Measurements from ENCODE around the gene CDC27.
"Not testable (repeated sequence)": the region's sequence is repeated elsewhere in the genome, so short reads cannot be mapped to it uniquely, and the experiment has no call there.

CDC27 gene

GRCh38 chr17:47120521-47121095 is 68.5 kb downstream of the CDC27 start:
- no peak for TF ChIP-seq Cebpa-rat (IDR thresholded peaks at IDR 0.05)
- no peak overlapping the region for H3K27ac ChIP-seq

DNA sequence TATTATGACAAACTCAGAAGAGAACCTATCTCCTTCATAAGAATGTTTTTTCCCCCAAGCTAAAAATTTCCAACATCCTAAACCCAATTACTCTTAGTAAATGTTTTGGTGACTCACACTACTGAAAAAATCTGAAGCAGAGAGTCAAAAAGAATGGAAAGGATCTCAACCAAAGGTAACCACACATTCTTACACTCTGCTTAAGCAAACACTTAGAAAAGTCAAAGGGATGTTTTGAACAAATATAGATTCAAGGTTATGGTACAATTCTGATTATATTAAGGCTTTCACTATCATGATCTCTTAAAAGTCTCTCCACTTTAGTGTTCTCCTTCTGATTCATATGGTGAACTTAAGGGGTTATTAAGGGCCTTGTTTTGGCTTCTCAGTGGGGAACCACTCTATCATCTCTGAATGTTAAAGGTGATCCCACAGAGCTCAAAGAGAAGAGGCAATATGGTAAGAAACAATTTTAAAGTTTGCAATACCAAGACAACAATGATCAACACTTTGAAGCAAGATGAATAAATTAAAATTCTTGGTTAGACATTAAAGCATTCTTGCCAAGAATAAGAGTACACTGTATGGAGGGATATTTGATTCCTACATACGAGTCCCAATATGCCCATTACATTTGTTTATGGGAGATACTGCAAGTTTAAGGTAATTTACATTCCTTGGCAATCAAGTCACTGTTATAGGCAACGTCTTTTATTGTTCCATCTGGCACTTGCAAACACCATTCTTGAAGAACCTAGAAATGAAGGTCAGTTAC is 69.2 kb downstream of the CDC27 start:
- H3K4me3 ChIP-seq: no peak overlapping the region
- H3K4me1 ChIP-seq: no peaks in the 10 kb centered on the region; a peak in 1 of 20 replicates
- peaks cover 0 to 7% (median 0%) of the 10 kb centered on the region in 11 experiments; a peak in 1 of 22 replicates for H4K20me1 ChIP-seq
- no peak for TF ChIP-seq Cebpa-rat (IDR thresholded peaks at IDR 0.05)
- H3K27me3 ChIP-seq: no peaks in the 10 kb centered on the region
- no peak overlapping the region for H3K27ac ChIP-seq
- no peak overlapping the region for H3K9ac ChIP-seq
- peaks cover 52 to 94% (median 77%) of the 10 kb centered on the region in 11 experiments for H3K36me3 ChIP-seq
- no peak overlapping the region for H3K4me2 ChIP-seq
- H3K9me3 ChIP-seq (replicated peaks in 1 of 11): no peaks in the 10 kb centered on the region

More at GRCh38 chr17:47120521-47121095, 68.5 kb downstream of the CDC27 start:
- H4K20me1 ChIP-seq: peaks cover 0 to 7% (median 0%) of the 10 kb centered on the region in 11 experiments; a peak in 1 of 22 replicates
- H3K4me1 ChIP-seq: no peaks in the 10 kb centered on the region; a peak in 1 of 20 replicates
- H3K27me3 ChIP-seq: no peaks in the 10 kb centered on the region
- H3K4me3 ChIP-seq: no peak overlapping the region
- no peaks in the 10 kb centered on the region for H3K9me3 ChIP-seq (replicated peaks in 1 of 11)
- H3K9ac ChIP-seq: no peak overlapping the region
- peaks cover 59 to 100% (median 83%) of the 10 kb centered on the region in 11 experiments for H3K36me3 ChIP-seq
- H3K4me2 ChIP-seq: no peak overlapping the region

DNA sequence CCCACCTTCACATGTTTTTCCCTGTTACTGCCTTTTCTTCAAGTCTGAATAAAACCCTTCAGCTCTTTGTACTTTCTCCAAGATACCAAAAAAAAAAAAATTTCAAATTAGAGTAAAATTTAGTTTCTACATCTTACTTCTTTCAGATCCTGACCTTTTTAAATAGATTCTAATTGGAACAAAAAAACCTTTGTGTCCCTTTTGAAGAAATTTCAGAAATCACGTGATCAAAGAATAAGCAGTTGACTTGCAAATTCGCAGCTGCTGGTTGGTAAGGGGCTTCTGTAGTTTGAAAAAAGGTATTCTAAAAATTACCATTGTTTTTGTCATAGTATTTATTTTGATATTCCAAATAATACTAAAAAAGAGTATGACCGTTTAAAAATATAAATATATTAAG is 71.7 kb downstream of the CDC27 start:
- Histone ChIP-seq H3K27me3 (no peaks in the 10 kb centered on the region), H3K4me2 (no peak overlapping the region), H3K27ac (no peak overlapping the region), H4K20me1 (peaks cover 0 to 7% (median 0%) of the 10 kb centered on the region in 11 experiments; a peak in 1 of 22 replicates), H3K36me3 (peaks cover 29 to 69% (median 51%) of the 10 kb centered on the region in 11 experiments), H3K4me3 (no peak overlapping the region), H3K9me3 (replicated peaks in 1 of 11) (no peaks in the 10 kb centered on the region), H3K9ac (no peak overlapping the region), H3K4me1 (no peaks in the 10 kb centered on the region; a peak in 1 of 20 replicates)
- TF ChIP-seq Cebpa-rat (IDR thresholded peaks at IDR 0.05): no peak

- H3K4me3 ChIP-seq: no peak overlapping the region
- no peaks in the 10 kb centered on the region for H3K27me3 ChIP-seq
- H3K36me3 ChIP-seq: no peaks in the 10 kb centered on the region
- H3K9me3 ChIP-seq (replicated peaks in 1 of 11): no peaks in the 10 kb centered on the region
- TF ChIP-seq Cebpa-rat (IDR thresholded peaks at IDR 0.05): no peak
- no peak overlapping the region for H3K9ac ChIP-seq
- H4K20me1 ChIP-seq: no peaks in the 10 kb centered on the region
- 0 out of 20 replicates have a peak, but pooled peaks cover 0 to 1% (median 0%) of the 10 kb centered on the region in 10 experiments for H3K4me1 ChIP-seq
- no peak overlapping the region for H3K27ac ChIP-seq
- no peak overlapping the region for H3K4me2 ChIP-seq
Measured at GRCh38 chr17:47106130-47106529, 83.0 kb downstream of the CDC27 start.

DNA sequence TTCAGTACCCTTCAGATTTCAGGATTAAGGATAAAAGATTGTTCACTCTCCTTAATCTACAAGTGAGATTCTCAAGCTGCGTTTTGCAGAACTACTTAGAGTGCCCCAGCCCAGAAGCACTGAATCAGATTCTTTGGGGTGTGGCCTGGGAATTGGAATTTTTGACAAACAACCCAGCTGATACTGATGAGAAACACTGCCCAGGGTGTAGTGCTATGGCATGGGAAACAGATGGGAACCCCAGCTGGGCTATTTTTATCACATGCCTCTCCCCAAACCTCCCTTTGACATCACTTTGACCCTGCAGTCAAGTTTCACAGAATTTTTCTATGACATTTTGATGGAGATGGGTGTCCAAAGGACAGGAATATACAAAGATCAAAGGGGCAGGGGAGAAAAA is 83.8 kb downstream of the CDC27 start:
- not testable (repeated sequence) for H3K27ac ChIP-seq; H4K20me1 ChIP-seq; H3K4me2 ChIP-seq; H3K36me3 ChIP-seq; H3K4me3 ChIP-seq; H3K4me1 ChIP-seq; H3K9me3 ChIP-seq (replicated peaks in 1 of 11); H3K27me3 ChIP-seq; H3K9ac ChIP-seq

GRCh38 chr17:47102914-47103313 is 86.2 kb downstream of the CDC27 start:
- no peak overlapping the region for H3K4me2 ChIP-seq
- H3K27ac ChIP-seq: no peak overlapping the region
- H3K4me3 ChIP-seq: no peak overlapping the region
- no peaks in the 10 kb centered on the region for H3K9me3 ChIP-seq (replicated peaks in 1 of 11)
- H4K20me1 ChIP-seq: peaks cover 0 to 2% (median 0%) of the 10 kb centered on the region in 11 experiments; a peak in 1 of 22 replicates
- H3K9ac ChIP-seq: no peak overlapping the region
- no peaks in the 10 kb centered on the region for H3K27me3 ChIP-seq
- H3K4me1 ChIP-seq: peaks cover 16 to 24% (median 18%) of the 10 kb centered on the region in 10 experiments
- no peaks in the 10 kb centered on the region for H3K36me3 ChIP-seq
- TF ChIP-seq Cebpa-rat (IDR thresholded peaks at IDR 0.05): no peak

DNA sequence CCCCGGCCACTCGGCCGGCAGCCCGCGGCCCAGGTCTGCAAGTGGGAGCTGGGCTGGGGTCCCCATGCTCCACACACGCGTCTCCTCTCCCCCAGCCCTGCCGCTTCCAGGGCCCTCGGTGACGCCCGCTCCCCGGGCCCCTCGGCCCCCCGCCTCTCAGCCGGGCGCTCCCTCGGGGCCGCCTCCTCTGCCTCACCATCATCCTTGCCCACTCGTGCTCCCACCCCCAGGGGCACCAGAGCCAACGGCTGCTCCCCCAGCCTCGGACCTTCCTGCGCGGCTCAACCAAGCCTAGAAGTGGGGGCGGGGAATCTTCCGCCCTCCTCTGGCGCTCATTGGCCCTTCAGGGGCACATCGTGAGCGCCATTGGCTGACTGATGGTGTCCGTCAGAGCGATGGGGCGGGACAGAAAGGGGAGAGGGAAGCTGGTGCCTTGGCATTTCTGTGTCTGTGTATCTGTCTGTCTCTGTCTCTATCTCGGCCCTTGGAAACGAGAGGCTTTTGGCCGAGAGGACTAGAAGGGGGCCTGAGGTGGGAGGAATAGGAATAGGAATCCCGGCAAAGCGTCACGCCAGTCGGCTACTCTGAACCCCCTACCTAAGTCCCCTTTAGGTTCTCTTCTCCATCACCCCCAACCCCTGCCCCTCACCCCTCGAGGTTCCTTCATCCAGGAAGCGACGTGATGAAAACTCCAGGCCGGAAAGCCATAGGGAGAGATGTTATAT is 88.9 kb downstream of the CDC27 start:
- Histone ChIP-seq H3K4me1 (peaks cover 22 to 35% (median 30%) of the 10 kb centered on the region in 10 experiments), H4K20me1 (peaks cover 0 to 11% (median 0%) of the 10 kb centered on the region in 11 experiments; a peak in 4 of 22 replicates), H3K27ac (peak overlapping the region; percentile 71 to 89 (median 86)), H3K4me2 (peak overlapping the region; percentile 77 to 95 (median 87)), H3K27me3 (no peaks in the 10 kb centered on the region), H3K9me3 (replicated peaks in 1 of 11) (no peaks in the 10 kb centered on the region), H3K4me3 (peak overlapping the region; percentile 88 to 99 (median 95)), H3K36me3 (peaks cover 0 to 12% (median 4%) of the 10 kb centered on the region in 11 experiments; a peak in 7 of 22 replicates), H3K9ac (peak overlapping the region; percentile 87 to 93 (median 90))
- TF ChIP-seq Cebpa-rat (IDR thresholded peaks at IDR 0.05): no peak

- Histone ChIP-seq H3K4me3 (peak overlapping the region; percentile 88 to 99 (median 95)), H3K27ac (peak overlapping the region; percentile 71 to 89 (median 86)), H3K4me1 (peaks cover 22 to 35% (median 30%) of the 10 kb centered on the region in 10 experiments), H3K36me3 (peaks cover 0 to 12% (median 6%) of the 10 kb centered on the region in 11 experiments; a peak in 7 of 22 replicates), H3K4me2 (peak overlapping the region; percentile 77 to 95 (median 87)), H3K9ac (peak overlapping the region; percentile 87 to 93 (median 90)), H3K27me3 (no peaks in the 10 kb centered on the region), H4K20me1 (peaks cover 0 to 11% (median 0%) of the 10 kb centered on the region in 11 experiments; a peak in 4 of 22 replicates), H3K9me3 (replicated peaks in 1 of 11) (no peaks in the 10 kb centered on the region)
- TF ChIP-seq Cebpa-rat (IDR thresholded peaks at IDR 0.05): no peak
Measured at GRCh38 chr17:47099451-47099986, 89.6 kb downstream of the CDC27 start.

Measured in BLaER1 treated with 17β-estradiol and CSF1 and Interleukin-3, amounts not matched to agents 10 nM and 100 nM (cell line).